SK-N-SH (cell line): ENCODE measurements around the gene WDFY2. TPM values are rescaled to one million over a fixed set of nuclear protein-coding genes. Genes with fewer than 3 reads are reported as not detected.

Experiments used
- CTCF ChIA-PET: fragments of 300-600, 350-600 bp; formaldehyde crosslinking; extraction: SDS; loops from one replicate; lab custom pipeline; 2021; lab: Yijun Ruan, JAX
- POLR2A ChIA-PET: fragments of 350-600 bp; sonication (Branson Sonifier 250); formaldehyde crosslinking; extraction: SDS; loops from one replicate; lab custom pipeline; 2020; ENCODE audit warnings: antibody characterized with exemption, inconsistent platforms; lab: Yijun Ruan, JAX
- DNase-seq: peaks from one replicate; pipeline ENCODE4 v3.0.0; 2012
- H2AFZ ChIP-seq: fragments of 200-600 bp; sonication (generic); 2 replicates; pipeline ENCODE4 v1.8.1; 2016; ENCODE audit warnings: antibody characterized with exemption, mild to moderate bottlenecking, low read depth
- H3F3A ChIP-seq: fragments of 200-600 bp; sonication (generic); replicated peaks from 2 replicates; pipeline ENCODE3; 2016; ENCODE audit warnings: antibody characterized with exemption, mild to moderate bottlenecking; ENCODE audit not compliant: insufficient read depth
- H3K27ac ChIP-seq, 2 experiments: fragments of 200-500 bp in 1 of 2; fragments of 200-600 bp in 1 of 2; sonication (Bioruptor generic) in 1 of 2; sonication (generic), shearing (Covaris generic) in 1 of 2; 2 replicates each; pipeline versions ENCODE4 v1.5.1 to v1.6.1; 2014 to 2016; ENCODE audit warnings: low read depth in 2 of 2, inconsistent platforms in 1 of 2, low read length in 1 of 2, mild to moderate bottlenecking in 1 of 2, mixed read lengths in 1 of 2
- H3K27me3 ChIP-seq: fragments of 200-600 bp; sonication (generic), shearing (Covaris generic); 2 replicates; pipeline ENCODE4 v1.6.1; 2016; ENCODE audit warnings: mixed run types; ENCODE audit not compliant: insufficient read depth
- H3K36me3 ChIP-seq, 2 experiments: fragments of 200-500 bp in 1 of 2; fragments of 200-600 bp in 1 of 2; sonication (Bioruptor generic) in 1 of 2; sonication (generic) in 1 of 2; replicated peaks in 1 of 2; 2 replicates each; pipeline versions ENCODE3 to v1.5.1; 2014 to 2016; ENCODE audit warnings: low read length in 1 of 2, mild to moderate bottlenecking in 1 of 2; ENCODE audit not compliant: insufficient read depth in 2 of 2, control insufficient read depth in 1 of 2
- H3K4me1 ChIP-seq, 2 experiments: fragments of 200-500 bp in 1 of 2; fragments of 200-600 bp in 1 of 2; sonication (Bioruptor generic) in 1 of 2; sonication (generic), shearing (Covaris generic) in 1 of 2; 2 replicates each; pipeline versions ENCODE4 v1.5.1 to v1.6.1; 2014 to 2016; ENCODE audit warnings: low read depth in 1 of 2, low read length in 1 of 2, mixed run types in 1 of 2; ENCODE audit not compliant: insufficient read depth in 2 of 2, control insufficient read depth in 1 of 2
- H3K4me2 ChIP-seq: fragments of 200-600 bp; sonication (generic), shearing (Covaris generic); 2 replicates; pipeline ENCODE4 v1.6.1; 2017; ENCODE audit warnings: mixed run types
- H3K4me3 ChIP-seq, 2 experiments: fragments of 200-500 bp in 1 of 2; fragments of 200-600 bp in 1 of 2; sonication (Bioruptor generic) in 1 of 2; sonication (generic), shearing (Covaris generic) in 1 of 2; 2 replicates each; pipeline versions ENCODE4 v1.5.1 to v1.8.1; 2014 to 2016; ENCODE audit warnings: low read depth in 2 of 2, inconsistent platforms in 1 of 2, low read length in 1 of 2, mild to moderate bottlenecking in 1 of 2, mixed read lengths in 1 of 2, moderate library complexity in 1 of 2
- H3K79me2 ChIP-seq: fragments of 200-600 bp; sonication (generic); 2 replicates; pipeline ENCODE4 v1.8.1; 2017; ENCODE audit warnings: mild to moderate bottlenecking; ENCODE audit not compliant: insufficient read depth
- H3K9ac ChIP-seq: fragments of 200-600 bp; sonication (generic); 2 replicates; pipeline ENCODE4 v1.6.1; 2017; ENCODE audit warnings: mixed run types
- H3K9me2 ChIP-seq: fragments of 200-600 bp; sonication (generic); 2 replicates; pipeline ENCODE4 v1.6.1; 2017; ENCODE audit warnings: mixed run types
- H3K9me3 ChIP-seq: fragments of 200-600 bp; sonication (generic); 2 replicates; pipeline ENCODE4 v1.6.1; 2017; ENCODE audit warnings: mixed run types, mild to moderate bottlenecking, moderate library complexity
- H4K20me1 ChIP-seq: fragments of 200-600 bp; sonication (generic); 2 replicates; pipeline ENCODE4 v1.6.1; 2017; ENCODE audit warnings: mild to moderate bottlenecking, mixed run types; ENCODE audit not compliant: insufficient read depth
- ELF1 ChIP-seq: IDR thresholded peaks from 2 replicates; pipeline ENCODE4 v1.4.0; 2012
- EP300 ChIP-seq, 2 experiments: IDR thresholded peaks; 2 replicates each; pipeline versions ENCODE4 v1.4.0 to v1.6.1; 2012; ENCODE audit warnings: borderline replicate concordance in 1 of 2, low read depth in 1 of 2, low read length in 1 of 2
- EZH2phosphoT487 ChIP-seq: fragments of 200-600 bp; sonication (generic); IDR thresholded peaks from 2 replicates; pipeline ENCODE4 v1.6.1; 2017; ENCODE audit warnings: low read depth, mixed run types, mild to moderate bottlenecking, antibody characterized with exemption, moderate library complexity, borderline replicate concordance
- FOSL2 ChIP-seq: IDR thresholded peaks from 2 replicates; pipeline ENCODE4 v1.4.0; 2012; ENCODE audit warnings: low read depth, mild to moderate bottlenecking, moderate library complexity, borderline replicate concordance
- JUND ChIP-seq: IDR thresholded peaks from 2 replicates; pipeline ENCODE4 v1.4.0; 2012
- MEF2A ChIP-seq: IDR thresholded peaks from 2 replicates; pipeline ENCODE4 v1.4.0; 2012; ENCODE audit warnings: low read depth, borderline replicate concordance
- MXI1 ChIP-seq: IDR thresholded peaks from 2 replicates; pipeline ENCODE4 v1.6.1; 2012; ENCODE audit warnings: mild to moderate bottlenecking, low read depth, low read length, improper control_type of control experiment
- NRF1 ChIP-seq: IDR thresholded peaks from 2 replicates; pipeline ENCODE4 v1.6.1; 2012; ENCODE audit warnings: low read depth, mild to moderate bottlenecking, low read length
- POLR2AphosphoS5 ChIP-seq: IDR thresholded peaks from 2 replicates; pipeline ENCODE4 v1.6.1; 2012; ENCODE audit warnings: low read depth, low read length
- RXRA ChIP-seq: IDR thresholded peaks from 2 replicates; pipeline ENCODE4 v1.4.0; 2012; ENCODE audit warnings: low read depth, mild to moderate bottlenecking, borderline replicate concordance
- SIN3A ChIP-seq: IDR thresholded peaks from 2 replicates; pipeline ENCODE4 v1.6.1; 2012; ENCODE audit warnings: low read depth, mild to moderate bottlenecking, low read length, moderate library complexity, borderline replicate concordance
- SMC3 ChIP-seq: IDR thresholded peaks from 2 replicates; pipeline ENCODE4 v1.6.1; 2012; ENCODE audit warnings: low read depth, low read length, improper control_type of control experiment
- TAF1 ChIP-seq: IDR thresholded peaks from 2 replicates; pipeline ENCODE4 v1.6.1; 2012; ENCODE audit warnings: low read depth, mild to moderate bottlenecking, low read length, moderate library complexity, borderline replicate concordance
- TEAD4 ChIP-seq: IDR thresholded peaks from 2 replicates; pipeline ENCODE4 v1.4.0; 2012; ENCODE audit warnings: mild to moderate bottlenecking, borderline replicate concordance; ENCODE audit not compliant: insufficient read depth
- WGBS: methylation state at CpG from one replicate; pipeline ENCODE4 v1.1.6; 2017; ENCODE audit warnings: low lambda C conversion rate; 5-methylcytosine and 5-hydroxymethylcytosine counted together
- polyA plus RNA-seq, 3 experiments: library from polyadenylated mRNA; depleted of rRNA; stranded (reverse); fragments of >200 nt; gene quantifications; 2 replicates each; pipeline ENCODE4 v1.2.3, GENCODE V29; 2012
- TF ChIP-seq, protein P1 (sequence below): IDR thresholded peaks from 2 replicates; pipeline ENCODE4 v1.4.0; 2012; ENCODE audit warnings: low read depth
- TF ChIP-seq, protein P2 (sequence below): IDR thresholded peaks from 2 replicates; pipeline ENCODE4 v1.4.0; 2012; ENCODE audit warnings: low read depth, borderline replicate concordance
- TF ChIP-seq, protein P3 (sequence below): IDR thresholded peaks from 2 replicates; pipeline ENCODE4; 2012

Gene WDFY2
- polyA plus RNA-seq, 1 of the 3 experiments (the other 2 are of a cell fraction) = 4.1 TPM

DNA sequence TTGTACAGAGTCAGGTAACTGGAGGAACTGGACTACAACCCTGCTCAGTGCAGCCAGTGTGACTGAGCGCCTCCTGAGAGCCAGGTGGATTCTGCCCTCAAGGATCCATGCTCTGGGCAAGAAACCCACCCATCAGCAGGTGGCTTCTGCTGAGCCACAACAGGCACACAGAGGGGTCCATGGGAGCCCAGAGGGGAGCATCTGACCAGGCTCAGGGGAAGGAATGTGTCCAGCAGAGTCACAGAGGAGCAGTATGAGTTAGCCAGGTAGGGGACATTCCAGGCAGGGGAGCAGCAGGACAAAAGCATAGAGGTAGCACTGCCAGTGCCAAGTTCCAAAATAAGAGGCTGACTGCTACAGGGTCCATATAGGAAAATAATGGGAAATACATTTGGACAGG is 199.8 kb downstream of the WDFY2 start:
- CTCF ChIA-PET = interaction anchor here (1.0 kb wide), 1 partner anchor 31 kb away, joined by 3 read pairs; no protein-coding TSS in a partner anchor
- H3K27me3 ChIP-seq = no peaks in the 10 kb centered on the region

DNA sequence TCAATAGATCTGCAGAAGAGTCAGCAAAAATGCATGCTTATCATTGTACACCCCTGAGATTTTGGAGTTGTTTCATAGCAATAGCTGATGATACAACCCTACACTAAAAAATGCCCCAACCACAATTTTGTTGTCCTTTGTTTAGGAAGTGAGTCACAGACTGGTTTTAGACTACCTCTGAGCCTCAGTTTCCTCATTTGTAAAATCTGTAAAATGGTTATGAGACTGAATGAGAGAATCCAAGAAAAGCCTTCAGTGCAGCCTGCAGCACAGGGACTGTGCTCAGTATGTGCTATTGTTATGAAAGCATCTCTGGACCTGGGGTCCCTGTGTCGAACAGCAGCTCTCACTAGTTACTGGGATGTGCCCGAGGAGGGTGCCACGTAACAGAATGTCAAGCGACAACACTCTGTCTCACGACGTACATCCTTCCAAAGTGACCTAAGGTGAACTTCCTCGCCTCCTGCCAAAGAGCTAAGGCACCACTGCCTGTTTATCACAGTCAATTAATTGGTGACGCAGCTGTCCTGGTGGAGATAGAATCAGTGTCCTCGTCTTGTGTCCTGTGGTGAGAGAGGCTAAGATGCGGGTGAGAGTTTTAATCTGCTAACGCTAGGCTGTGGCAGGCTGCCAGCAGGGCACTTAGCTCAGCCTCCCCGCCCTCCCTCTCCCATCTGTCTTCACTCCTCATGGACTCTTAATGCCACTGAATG is 201.6 kb downstream of the WDFY2 start:
- Histone ChIP-seq H4K20me1 (no peaks in the 10 kb centered on the region), H3K9me2 (no peaks in the 10 kb centered on the region), H3K27me3 (no peaks in the 10 kb centered on the region), H3K36me3 (no peaks in the 10 kb centered on the region), H3K9ac (peak overlapping the region; percentile 21; the same call in 1 of the 2 replicates), H3K4me3 (peak overlapping the region in 1 of 2 experiments; percentile 12; a peak in 3 of 4 replicates), H3K4me2 (peak overlapping the region; percentile 76), H3K4me1 (peaks cover 20 to 55% of the 10 kb centered on the region in 2 experiments), H3K27ac (peak overlapping the region; percentile 69 to 100; a peak in 3 of 4 replicates), H3K9me3 (no peaks in the 10 kb centered on the region), H3F3A (no peaks in the 10 kb centered on the region), H3K79me2 (no peaks in the 10 kb centered on the region), H2AFZ (peak overlapping the region; percentile 61)
- ChIA-PET POLR2A (interaction anchor here (0.6 to 2.9 kb wide), 26 partner anchors 8 to 460 kb away, joined by 3 to 32 read pairs (median 4); partner anchors contain the start of gene INTS6), CTCF (interaction anchor here (0.6 to 4.9 kb wide), 19 partner anchors 8 to 1305 kb away, joined by 3 to 80 read pairs (median 3); no protein-coding TSS in a partner anchor)
- DNase-seq = peak; percentile 85
- WGBS = 15% methylated on average over 11 of the region's 12 CpGs
- TF ChIP-seq TAF1 (no peak), MXI1 (peak; percentile 88), RXRA (peak; percentile 63; the same call in 1 of the 2 replicates), JUND (no peak), POLR2AphosphoS5 (peak; percentile 50), EZH2phosphoT487 (no peak), TEAD4 (no peak), SMC3 (no peak), ELF1 (no peak), NRF1 (no peak), FOSL2 (no peak)
- TF ChIP-seq, protein P1, sequence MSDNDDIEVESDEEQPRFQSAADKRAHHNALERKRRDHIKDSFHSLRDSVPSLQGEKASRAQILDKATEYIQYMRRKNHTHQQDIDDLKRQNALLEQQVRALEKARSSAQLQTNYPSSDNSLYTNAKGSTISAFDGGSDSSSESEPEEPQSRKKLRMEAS = no peak; the same call in 1 of the 2 replicates
- TF ChIP-seq, protein P2, sequence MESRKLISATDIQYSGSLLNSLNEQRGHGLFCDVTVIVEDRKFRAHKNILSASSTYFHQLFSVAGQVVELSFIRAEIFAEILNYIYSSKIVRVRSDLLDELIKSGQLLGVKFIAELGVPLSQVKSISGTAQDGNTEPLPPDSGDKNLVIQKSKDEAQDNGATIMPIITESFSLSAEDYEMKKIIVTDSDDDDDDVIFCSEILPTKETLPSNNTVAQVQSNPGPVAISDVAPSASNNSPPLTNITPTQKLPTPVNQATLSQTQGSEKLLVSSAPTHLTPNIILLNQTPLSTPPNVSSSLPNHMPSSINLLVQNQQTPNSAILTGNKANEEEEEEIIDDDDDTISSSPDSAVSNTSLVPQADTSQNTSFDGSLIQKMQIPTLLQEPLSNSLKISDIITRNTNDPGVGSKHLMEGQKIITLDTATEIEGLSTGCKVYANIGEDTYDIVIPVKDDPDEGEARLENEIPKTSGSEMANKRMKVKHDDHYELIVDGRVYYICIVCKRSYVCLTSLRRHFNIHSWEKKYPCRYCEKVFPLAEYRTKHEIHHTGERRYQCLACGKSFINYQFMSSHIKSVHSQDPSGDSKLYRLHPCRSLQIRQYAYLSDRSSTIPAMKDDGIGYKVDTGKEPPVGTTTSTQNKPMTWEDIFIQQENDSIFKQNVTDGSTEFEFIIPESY = no peak
- TF ChIP-seq, protein P3, sequence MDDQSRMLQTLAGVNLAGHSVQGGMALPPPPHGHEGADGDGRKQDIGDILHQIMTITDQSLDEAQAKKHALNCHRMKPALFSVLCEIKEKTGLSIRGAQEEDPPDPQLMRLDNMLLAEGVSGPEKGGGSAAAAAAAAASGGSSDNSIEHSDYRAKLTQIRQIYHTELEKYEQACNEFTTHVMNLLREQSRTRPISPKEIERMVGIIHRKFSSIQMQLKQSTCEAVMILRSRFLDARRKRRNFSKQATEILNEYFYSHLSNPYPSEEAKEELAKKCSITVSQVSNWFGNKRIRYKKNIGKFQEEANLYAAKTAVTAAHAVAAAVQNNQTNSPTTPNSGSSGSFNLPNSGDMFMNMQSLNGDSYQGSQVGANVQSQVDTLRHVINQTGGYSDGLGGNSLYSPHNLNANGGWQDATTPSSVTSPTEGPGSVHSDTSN = peak; percentile 78

More for the DNA sequence above, 199.8 kb downstream of the WDFY2 start:
- Histone ChIP-seq H4K20me1 (no peaks in the 10 kb centered on the region), H3K4me3 (no peak overlapping the region), H3K9me2 (no peaks in the 10 kb centered on the region), H3K79me2 (no peaks in the 10 kb centered on the region), H3K9me3 (no peaks in the 10 kb centered on the region), H3K9ac (no peak overlapping the region), H3K4me2 (no peak overlapping the region), H3K36me3 (no peaks in the 10 kb centered on the region), H3F3A (no peaks in the 10 kb centered on the region), H3K4me1 (peaks cover 20 to 56% of the 10 kb centered on the region in 2 experiments), H3K27ac (peak overlapping the region in 1 of 2 experiments; percentile 39; a peak in 1 of 4 replicates), H2AFZ (no peak overlapping the region)
- DNase-seq = no peak
- WGBS = 100% methylated on average over 1 of the region's 1 CpG
- TF ChIP-seq, protein P2 = no peak
- TF ChIP-seq MEF2A (no peak), EP300 (IDR thresholded peaks at IDR 0.05; ENCODE audit: borderline replicate concordance in 1 of 2, low read depth in 1 of 2, low read length in 1 of 2) (no peak), JUND (no peak), TAF1 (no peak), RXRA (no peak), SIN3A (no peak)
- POLR2A ChIA-PET = no interaction called here
